Spleen (tissue), 11 donors: ENCODE data around the gene PARD3. TPM values are rescaled to one million over a fixed set of nuclear protein-coding genes. Genes with fewer than 3 reads are reported as not detected.

ENCODE experiments used
- DNase-seq: peaks from one replicate; pipeline ENCODE4 v3.0.0-alpha.2; 2020
- H3K27ac ChIP-seq, 8 donors: fragments of 200-600 bp; sonication (generic) in 7 of 8; 1 replicate in 4 of 8; 2 replicates in 4 of 8; pipeline versions ENCODE4 v1.5.0 to v1.8.0; 2016 to 2021; ENCODE audit warnings: inconsistent platforms in 4 of 8, mild to moderate bottlenecking in 4 of 8, moderate library complexity in 1 of 8
- H3K27me3 ChIP-seq, 7 donors: fragments of 200-600 bp; sonication (generic) in 6 of 7; replicated peaks in 1 of 7; 1 replicate in 4 of 7; 2 replicates in 3 of 7; pipeline versions ENCODE4 v1.5.0 to v1.8.0; 2016 to 2021; ENCODE audit warnings: inconsistent platforms in 3 of 7, mild to moderate bottlenecking in 1 of 7
- H3K36me3 ChIP-seq, 6 donors: fragments of 200-600 bp; sonication (generic) in 5 of 6; 1 replicate in 4 of 6; 2 replicates in 2 of 6; pipeline versions ENCODE4 v1.5.0 to v1.8.0; 2016 to 2021; ENCODE audit warnings: inconsistent platforms in 2 of 6
- H3K4me1 ChIP-seq, 6 donors: fragments of 200-600 bp; sonication (generic) in 5 of 6; 1 replicate in 3 of 6; 2 replicates in 3 of 6; pipeline versions ENCODE4 v1.5.0 to v1.8.0; 2016 to 2021; ENCODE audit warnings: inconsistent platforms in 3 of 6
- H3K4me3 ChIP-seq, 8 donors: fragments of 200-600 bp; sonication (generic) in 7 of 8; 1 replicate in 4 of 8; 2 replicates in 4 of 8; pipeline versions ENCODE4 v1.5.0 to v1.8.0; 2016 to 2021; ENCODE audit warnings: inconsistent platforms in 4 of 8, mild to moderate bottlenecking in 4 of 8, moderate library complexity in 2 of 8
- H3K9me3 ChIP-seq, 8 donors: fragments of 200-600 bp; sonication (generic) in 7 of 8; 1 replicate in 4 of 8; 2 replicates in 4 of 8; pipeline versions ENCODE4 v1.5.0 to v1.8.0; 2016 to 2021; ENCODE audit warnings: inconsistent platforms in 4 of 8
- POLR2A ChIP-seq, 3 donors: fragments of 450-650 bp; IDR thresholded peaks; one replicate each; pipeline ENCODE4 v1.5.1; 2017; ENCODE audit warnings: antibody characterized with exemption in 3 of 3, mild to moderate bottlenecking in 1 of 3
- POLR2AphosphoS5 ChIP-seq, 3 donors: sonication (generic); formaldehyde crosslinking; IDR thresholded peaks; one replicate each; pipeline ENCODE4 v1.5.1; 2017; ENCODE audit warnings: antibody characterized with exemption in 3 of 3
- WGBS, 5 donors: extraction: QIAGEN DNeasy Blood & Tissue Kit in 3 of 5; methylation state at CpG; one replicate each; pipeline versions ENCODE4 v1.1.5 to v1.1.7; 2013 to 2018; 5-methylcytosine and 5-hydroxymethylcytosine counted together
- intact Hi-C: fragments of 100-400 bp; cut with DNase I; formaldehyde crosslinking; loops from one replicate; pipeline ENCODE4 v1.15.0; 2023; ENCODE audit warnings: low total_unique reads
- polyA plus RNA-seq, 3 donors: library from polyadenylated mRNA; stranded (reverse); fragments of 200-250 nt; gene quantifications; one replicate each; pipeline ENCODE4 v1.2.1, GENCODE V29; 2013
- total RNA-seq, 7 donors: library from RNA; depleted of rRNA in 3 of 7; stranded (reverse); fragments of >200 nt in 3 of 7; fragmentation: NEBNext Ultra II Directional in 4 of 7; extraction: Animal tissue kit (Norgen Biotek cat#: 25700) in 4 of 7; gene quantifications; one replicate each; pipeline versions ENCODE4 v1.1.0 to v1.2.1, GENCODE V29; 2016 to 2021
- TF ChIP-seq, protein P1 (sequence below), 11 experiments: fragments of 200-600 bp in 7 of 11; fragments of 450-650 bp in 4 of 11; sonication (generic) in 4 of 11; IDR thresholded peaks in 8 of 11; conservative IDR thresholded peaks in 3 of 11; 1 replicate in 7 of 11; 2 replicates in 4 of 11; pipeline versions ENCODE4 v1.4.0 to v1.8.0; 2016 to 2021; ENCODE audit warnings: antibody characterized with exemption in 11 of 11, inconsistent platforms in 4 of 11, mild to moderate bottlenecking in 1 of 11
- donor health status: healthy with polysubstance abuse.
- donor health status: DM: no; HTN: no; CAD: no; lungs with moderate emphysema.
- donor health status: DM: no; HTN: no; CAD: no.
- donor health status: Bipolar disorder and iron deficiency.
- donor health status: healthy.
- donor health status: DM: no; HTN: no; CAD: no.
- donor health status: DM: yes; HTN: yes; CAD: no.

Gene PARD3
- total and polyA plus RNA-seq, 10 donors: 2.8 to 18.9 (median 10.8) TPM

DNA sequence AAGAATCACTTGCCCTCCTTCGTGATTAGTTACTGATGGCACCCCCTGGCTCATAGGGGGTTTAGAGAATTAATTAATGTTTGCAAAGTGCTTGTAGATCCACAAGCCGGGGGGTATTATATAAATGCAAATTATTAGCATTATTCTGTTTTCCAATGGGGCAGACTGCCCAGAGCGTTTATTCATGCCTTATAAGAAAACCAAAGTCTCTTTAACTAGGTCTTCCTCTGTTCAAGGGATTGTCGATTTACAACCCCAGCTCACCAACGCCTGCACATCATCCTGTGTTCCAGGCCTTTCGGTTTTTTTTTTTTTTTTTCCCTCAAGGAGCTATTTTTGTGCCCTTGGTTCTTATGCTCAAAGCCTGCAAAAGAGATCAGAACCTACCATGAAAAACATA lies 630.7 kb downstream of the PARD3 start:
- Histone ChIP-seq H3K36me3 (no peaks in the 10 kb centered on the region), H3K27ac (no peak overlapping the region), H3K9me3 (no peaks in the 10 kb centered on the region), H3K4me1 (peaks cover 0 to 14% (median 0%) of the 10 kb centered on the region in 6 donors), H3K27me3 (no peaks in the 10 kb centered on the region), H3K4me3 (no peak overlapping the region)
- DNase-seq: no peak
- TF ChIP-seq POLR2A (IDR thresholded peaks at IDR 0.05) (no peak), POLR2AphosphoS5 (IDR thresholded peaks at IDR 0.05) (no peak)
- TF ChIP-seq, protein P1, sequence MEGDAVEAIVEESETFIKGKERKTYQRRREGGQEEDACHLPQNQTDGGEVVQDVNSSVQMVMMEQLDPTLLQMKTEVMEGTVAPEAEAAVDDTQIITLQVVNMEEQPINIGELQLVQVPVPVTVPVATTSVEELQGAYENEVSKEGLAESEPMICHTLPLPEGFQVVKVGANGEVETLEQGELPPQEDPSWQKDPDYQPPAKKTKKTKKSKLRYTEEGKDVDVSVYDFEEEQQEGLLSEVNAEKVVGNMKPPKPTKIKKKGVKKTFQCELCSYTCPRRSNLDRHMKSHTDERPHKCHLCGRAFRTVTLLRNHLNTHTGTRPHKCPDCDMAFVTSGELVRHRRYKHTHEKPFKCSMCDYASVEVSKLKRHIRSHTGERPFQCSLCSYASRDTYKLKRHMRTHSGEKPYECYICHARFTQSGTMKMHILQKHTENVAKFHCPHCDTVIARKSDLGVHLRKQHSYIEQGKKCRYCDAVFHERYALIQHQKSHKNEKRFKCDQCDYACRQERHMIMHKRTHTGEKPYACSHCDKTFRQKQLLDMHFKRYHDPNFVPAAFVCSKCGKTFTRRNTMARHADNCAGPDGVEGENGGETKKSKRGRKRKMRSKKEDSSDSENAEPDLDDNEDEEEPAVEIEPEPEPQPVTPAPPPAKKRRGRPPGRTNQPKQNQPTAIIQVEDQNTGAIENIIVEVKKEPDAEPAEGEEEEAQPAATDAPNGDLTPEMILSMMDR (IDR thresholded peaks at IDR 0.05 in 8 of 11, conservative IDR thresholded peaks at IDR 0.05 in 3 of 11): no peak
- WGBS, 5 donors: 64 to 84% (median 77%) methylated on average over 6 of the region's 6 CpGs
- intact Hi-C loops: no loop called here

- peaks cover 0 to 14% (median 0%) of the 10 kb centered on the region in 6 donors for H3K4me1 ChIP-seq
- TF ChIP-seq, protein P1 (IDR thresholded peaks at IDR 0.05 in 8 of 11, conservative IDR thresholded peaks at IDR 0.05 in 3 of 11): no peak
- no peak for TF ChIP-seq POLR2AphosphoS5 (IDR thresholded peaks at IDR 0.05)
- no peak for TF ChIP-seq POLR2A (IDR thresholded peaks at IDR 0.05)
- no peak for DNase-seq
- H3K36me3 ChIP-seq: no peaks in the 10 kb centered on the region
- H3K4me3 ChIP-seq: no peak overlapping the region
- H3K9me3 ChIP-seq: no peaks in the 10 kb centered on the region
- intact Hi-C loops: no loop called here
- 86 to 94% (median 93%) methylated on average over 15 of the region's 15 CpGs for WGBS, 5 donors
- H3K27ac ChIP-seq: no peak overlapping the region
- H3K27me3 ChIP-seq: no peaks in the 10 kb centered on the region
Observed at GRCh38 chr10:34183016-34183796, 631.9 kb downstream of the PARD3 start.

GRCh38 chr10:34181553-34182300 lies 633.4 kb downstream of the PARD3 start:
- 61 to 73% (median 70%) methylated on average over 10 of the region's 10 CpGs for WGBS, 5 donors

More at GRCh38 chr10:34181553-34182300, 633.4 kb downstream of the PARD3 start:
- Histone ChIP-seq H3K4me1 (peaks cover 0 to 14% (median 0%) of the 10 kb centered on the region in 6 donors), H3K27me3 (no peaks in the 10 kb centered on the region), H3K4me3 (no peak overlapping the region), H3K36me3 (no peaks in the 10 kb centered on the region), H3K27ac (no peak overlapping the region), H3K9me3 (no peaks in the 10 kb centered on the region)
- intact Hi-C loops: no loop called here
- DNase-seq: no peak
- TF ChIP-seq POLR2AphosphoS5 (IDR thresholded peaks at IDR 0.05) (no peak), POLR2A (IDR thresholded peaks at IDR 0.05) (no peak)
- TF ChIP-seq, protein P1 (IDR thresholded peaks at IDR 0.05 in 8 of 11, conservative IDR thresholded peaks at IDR 0.05 in 3 of 11): no peak
